Measurements from ENCODE around the gene DRD3. TPM values are rescaled to one million over a fixed set of nuclear protein-coding genes. Genes with fewer than 3 reads are reported as not detected.

Gene DRD3
- total RNA-seq (2022; extraction: Qiagen RNA extraction; ENCODE audit: low read depth), result not detected in 5 replicates

GRCh38 chr3:114178770-114179368 lies at the start of gene DRD3:
Gene DRD3, minus strand, starts transcription at chr3:114179052. Its CDS starts 7,060 bp downstream, at chr3:114171992.

Other genes with a start within 250 kb of the DRD3 start
- 3.1 to 4.0 TPM (median 3.8 TPM) in 5 replicates for gene ZDHHC23, start 231.0 kb downstream of the DRD3 start, total RNA-seq (2022; extraction: Qiagen RNA extraction; ENCODE audit: low read depth)
- 1.4 to 3.7 TPM (median 1.9 TPM) in 5 replicates for gene CCDC191, start 122.5 kb downstream of the DRD3 start, total RNA-seq (2022; extraction: Qiagen RNA extraction; ENCODE audit: low read depth)
- gene QTRT2, start 122.3 kb downstream of the DRD3 start, total RNA-seq (2022; extraction: Qiagen RNA extraction; ENCODE audit: low read depth), result 20.4 to 33.0 TPM (median 22.2 TPM) in 5 replicates
- gene ZNF80, start 58.5 kb upstream of the DRD3 start, total RNA-seq (2022; extraction: Qiagen RNA extraction; ENCODE audit: low read depth), result not detected in 5 replicates
- not detected in 5 replicates for gene TIGIT, start 115.0 kb upstream of the DRD3 start, total RNA-seq (2022; extraction: Qiagen RNA extraction; ENCODE audit: low read depth)